Stimulated activated CD4-positive, alpha-beta T cell treated with anti-CD3 and anti-CD28 coated beads, Interleukin-2, amount 100 ng/mL, for 4 hours (primary cell): ENCODE measurements around the gene CPXM2.

Experiments
- DNase-seq: peaks from one replicate; pipeline ENCODE4 v3.0.0-alpha.2; 2020; ENCODE audit warnings: low read depth

Gene CPXM2

DNA sequence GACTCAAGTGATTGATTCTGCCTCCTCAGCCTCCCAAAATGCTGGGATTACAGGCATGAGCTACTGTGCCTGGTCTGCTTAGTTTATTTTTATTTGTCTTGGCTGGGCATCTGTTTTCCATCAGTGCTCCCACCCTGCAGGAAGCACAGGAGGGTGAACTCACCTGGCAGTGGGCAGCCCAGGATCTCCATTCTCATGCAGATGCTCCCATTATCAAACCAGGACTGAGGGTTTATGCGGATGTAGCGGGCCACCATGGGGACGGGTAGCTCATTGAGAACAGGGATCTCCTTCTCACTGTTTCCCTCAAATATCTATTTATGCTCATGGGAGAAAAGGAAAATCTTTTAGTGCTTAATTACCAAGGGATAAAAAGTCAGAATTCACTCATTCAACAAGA, 93.8 kb downstream of the CPXM2 start:
- DNase-seq = no peak

DNA sequence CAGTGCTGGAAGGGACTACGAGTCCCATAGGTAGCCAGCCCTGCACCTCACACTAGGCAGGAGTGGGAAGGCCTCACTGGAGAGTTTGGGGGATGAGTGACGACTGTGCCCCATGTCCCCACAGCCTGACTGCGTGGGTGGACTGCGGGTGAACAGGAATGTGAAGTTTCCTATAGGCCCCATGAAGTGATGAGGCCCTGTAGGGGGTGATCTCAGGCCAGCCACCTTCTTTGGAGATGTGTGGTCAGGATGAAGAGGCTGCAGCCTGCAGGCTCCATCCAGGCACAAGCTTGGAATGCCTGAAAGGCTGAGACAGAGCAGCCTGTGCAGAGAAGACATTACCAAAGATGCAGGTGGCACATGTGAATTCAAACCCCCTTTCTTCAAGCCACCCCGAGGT, 94.9 kb downstream of the CPXM2 start:
- no peak for DNase-seq

DNA sequence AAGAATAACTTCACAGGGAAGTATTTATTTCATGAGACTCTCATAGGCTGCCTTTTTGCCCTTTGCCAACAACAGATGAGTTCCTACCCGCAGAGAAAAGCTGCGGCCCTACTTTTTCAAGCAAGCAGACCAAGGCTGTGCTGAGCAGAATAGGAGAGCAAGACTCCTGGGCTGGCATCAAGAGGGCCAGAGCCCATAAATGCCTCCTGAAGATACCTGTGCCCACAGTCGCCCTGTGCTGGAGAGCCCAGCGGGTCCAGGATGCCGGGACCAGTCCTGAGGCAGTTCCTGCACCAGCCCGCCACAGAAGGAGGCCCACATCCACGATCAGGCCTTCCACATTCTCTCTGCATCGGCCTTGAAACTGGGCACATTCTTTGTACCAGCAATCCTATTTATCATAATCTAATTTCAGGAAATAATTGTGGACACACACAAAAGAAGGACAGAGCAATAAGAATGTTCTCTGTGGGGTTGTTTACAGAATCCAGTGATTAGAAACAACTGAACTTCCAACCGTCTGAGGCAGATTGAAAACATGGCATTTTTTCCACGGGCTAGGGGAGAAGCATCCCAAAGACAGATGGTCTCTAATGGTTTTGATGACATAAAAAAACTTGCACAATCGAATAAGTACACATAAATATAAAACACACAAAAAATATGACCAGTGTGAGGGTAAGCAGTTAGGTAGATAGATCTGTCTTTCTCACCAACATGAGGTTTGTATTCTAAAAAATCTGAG, 95.6 kb downstream of the CPXM2 start:
- no peak for DNase-seq

DNA sequence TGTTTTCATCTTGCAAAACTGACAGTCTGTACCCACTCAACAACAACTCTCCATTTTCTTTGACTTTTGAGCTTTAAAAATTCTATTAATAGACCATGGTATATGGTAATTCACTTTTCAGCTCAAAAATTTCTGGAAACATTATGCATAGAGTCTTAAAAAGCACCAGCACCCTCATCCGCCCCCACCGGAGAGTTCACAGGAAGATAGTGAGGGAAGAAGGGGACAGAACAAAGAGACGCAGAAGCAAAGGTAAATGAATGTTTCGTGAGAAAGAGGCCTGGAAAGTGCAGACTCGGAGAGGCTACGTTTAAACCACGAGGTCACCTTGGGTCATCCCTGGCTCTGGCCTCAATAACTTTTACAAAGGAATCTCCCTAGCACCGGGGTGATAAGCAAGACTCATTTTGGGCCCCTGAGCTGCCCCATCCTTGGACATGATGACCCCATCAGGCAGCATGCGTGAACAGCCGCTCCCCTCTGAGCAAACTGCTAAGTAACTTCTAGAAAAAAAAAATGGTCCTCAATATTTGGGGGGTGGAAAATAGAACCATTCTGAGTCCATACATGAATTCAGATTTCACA, 96.3 kb downstream of the CPXM2 start:
- DNase-seq = no peak

DNA sequence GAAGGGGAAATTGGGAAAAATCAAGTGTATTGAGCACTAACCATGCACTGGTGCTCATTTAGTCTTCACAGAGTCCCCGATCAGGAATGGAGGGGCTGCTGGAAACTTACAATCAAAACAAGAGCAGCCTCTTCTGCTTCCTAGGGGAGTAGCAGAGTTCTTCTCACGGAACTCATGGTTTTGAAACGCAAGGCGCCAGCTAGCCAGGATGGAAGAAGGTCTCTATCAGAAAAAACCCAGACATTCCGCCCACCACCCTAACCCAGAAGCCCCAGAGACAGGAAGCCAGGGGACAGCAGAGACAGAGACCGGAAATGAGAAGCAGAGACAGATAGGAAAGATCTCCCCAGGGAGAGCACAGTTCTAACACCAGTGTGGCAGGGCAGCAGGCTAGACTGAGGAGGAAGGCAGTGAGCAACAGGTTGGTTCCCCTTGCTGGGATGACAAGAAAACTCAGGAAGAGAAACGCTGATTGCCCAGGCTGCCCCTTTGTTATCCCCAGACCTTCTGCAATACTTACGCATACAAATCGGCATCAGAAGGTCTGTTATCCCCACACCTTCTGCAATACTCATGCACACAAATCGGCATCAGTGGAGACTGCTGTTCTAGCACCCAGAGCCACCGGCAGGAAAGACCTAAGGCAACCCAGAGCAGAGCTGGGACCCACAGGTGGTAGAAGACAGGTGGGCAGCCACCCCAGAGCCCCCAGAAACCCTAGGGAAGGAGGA, 99.2 kb downstream of the CPXM2 start:
- DNase-seq = no peak

DNA sequence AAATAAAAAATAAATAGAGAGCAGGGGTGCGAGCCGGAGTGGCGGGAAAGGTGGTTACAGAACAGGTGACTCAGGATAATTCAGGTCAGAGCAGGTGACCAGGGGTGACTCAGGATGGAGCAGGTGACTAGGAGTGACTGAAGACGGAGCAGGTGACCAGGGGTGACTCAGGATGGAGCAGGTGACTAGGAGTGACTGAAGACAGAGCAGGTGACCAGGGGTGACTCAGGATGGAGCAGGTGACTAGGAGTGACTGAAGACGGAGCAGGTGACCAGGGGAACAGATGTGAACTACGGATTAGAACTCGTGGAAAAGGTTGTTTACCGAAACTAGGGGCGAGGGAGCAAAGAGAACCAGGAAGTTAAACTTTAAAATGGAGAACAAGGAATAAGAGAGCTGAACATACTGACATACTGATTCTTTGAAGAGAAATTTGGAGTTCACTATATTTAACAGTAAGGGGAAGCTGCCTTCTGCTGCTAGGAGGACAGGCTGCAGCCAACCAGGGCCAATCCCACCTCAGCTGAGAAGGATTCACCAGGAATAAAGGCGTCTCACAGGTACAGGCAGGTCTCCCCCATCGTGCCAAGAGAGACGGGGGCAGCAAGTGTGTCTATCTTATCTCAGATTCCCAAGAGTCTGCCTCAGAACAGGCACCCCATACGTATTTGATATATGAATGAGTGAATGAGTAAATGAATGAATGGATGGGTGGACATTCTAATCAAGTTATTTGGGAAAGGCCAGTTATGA, 101.3 kb downstream of the CPXM2 start:
- DNase-seq = no peak

- DNase-seq = no peak
These were observed 102.6 kb downstream of the CPXM2 start for GRCh38 chr10:123788981-123789380.

- no peak for DNase-seq
These were observed 104.0 kb downstream of the CPXM2 start for GRCh38 chr10:123787566-123787965.

DNA sequence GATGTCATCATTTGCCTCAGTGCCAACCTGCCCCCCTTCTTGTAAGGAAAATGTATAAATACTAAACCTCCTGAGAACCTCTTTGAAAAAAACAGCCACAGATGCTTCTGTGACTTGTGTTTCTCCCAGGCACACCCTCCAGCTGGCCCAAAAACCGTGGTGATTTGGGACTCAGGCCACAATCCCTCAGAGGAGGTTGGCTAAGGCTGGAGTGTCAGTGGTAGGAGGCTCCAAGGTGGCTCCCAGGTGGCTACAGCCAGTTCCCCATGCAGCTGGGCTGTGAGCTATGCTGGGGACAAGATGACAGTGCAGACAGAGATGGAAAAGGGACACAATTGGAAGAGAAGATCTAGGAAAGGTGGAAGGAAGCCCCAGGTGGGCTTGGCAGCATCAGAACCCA, 104.7 kb downstream of the CPXM2 start:
- no peak for DNase-seq

DNA sequence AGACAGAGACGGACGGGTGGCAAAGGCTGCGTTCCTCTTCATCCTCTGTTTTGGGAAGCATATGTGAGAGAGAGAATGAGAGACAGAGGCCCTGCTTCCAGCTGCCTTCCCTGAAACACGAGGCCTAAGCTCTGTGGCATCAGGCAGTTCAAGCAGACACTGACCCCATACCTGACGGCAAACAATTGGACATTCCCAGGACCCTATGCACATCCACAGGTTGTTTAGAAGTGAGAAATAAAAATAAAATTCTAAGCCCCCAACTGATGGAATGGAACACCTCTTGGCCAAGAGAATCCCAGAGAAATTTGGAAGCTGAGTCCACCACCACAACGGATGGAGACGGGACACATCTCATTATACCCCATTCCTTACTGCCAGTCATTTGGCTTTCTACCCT, 105.3 kb downstream of the CPXM2 start:
- DNase-seq = no peak

- DNase-seq = no peak
These were observed 107.0 kb downstream of the CPXM2 start for GRCh38 chr10:123784646-123785045.

DNA sequence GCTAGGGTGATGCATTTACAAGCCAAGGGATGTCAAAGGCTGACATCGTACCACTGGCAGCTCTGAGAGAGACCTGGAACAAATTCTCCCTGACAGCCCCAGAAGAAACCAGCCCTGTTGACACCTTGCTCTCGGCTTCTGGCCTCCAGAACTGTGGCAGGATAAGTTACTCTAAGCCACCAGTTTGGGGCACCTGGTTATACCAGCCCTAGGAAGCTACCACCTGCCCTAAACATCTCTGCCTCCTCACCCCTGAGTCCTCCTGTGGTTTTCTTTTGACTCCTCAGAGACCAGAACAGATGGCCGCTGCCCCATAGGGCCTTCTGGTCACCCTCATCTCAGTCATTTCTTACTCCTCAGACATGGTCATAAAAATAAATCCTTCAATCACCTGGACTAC, 107.4 kb downstream of the CPXM2 start:
- DNase-seq = no peak

- DNase-seq = no peak
These were observed 108.3 kb downstream of the CPXM2 start for GRCh38 chr10:123783296-123783695.

DNA sequence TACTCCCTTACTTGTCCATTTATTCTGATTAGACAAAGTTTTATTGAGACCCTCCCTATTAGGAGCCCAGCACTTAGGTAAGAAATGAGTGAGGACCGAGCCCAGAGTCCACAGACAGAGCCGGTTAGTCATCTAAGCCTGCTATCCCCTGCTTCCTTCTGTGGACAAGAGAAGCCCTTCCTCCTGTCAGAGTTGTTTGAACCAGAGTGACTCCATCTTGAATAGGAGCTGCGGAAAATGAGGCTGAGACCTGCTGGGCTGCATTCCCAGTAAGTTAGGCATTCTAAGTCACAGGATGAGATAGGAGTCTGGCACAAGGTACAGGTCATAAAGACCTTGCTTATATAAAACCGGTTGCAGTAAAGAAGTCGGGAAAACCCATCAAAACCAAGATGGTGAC, 109.1 kb downstream of the CPXM2 start:
- no peak for DNase-seq

- no peak for DNase-seq
These were observed 109.6 kb downstream of the CPXM2 start for GRCh38 chr10:123781956-123782500.

DNA sequence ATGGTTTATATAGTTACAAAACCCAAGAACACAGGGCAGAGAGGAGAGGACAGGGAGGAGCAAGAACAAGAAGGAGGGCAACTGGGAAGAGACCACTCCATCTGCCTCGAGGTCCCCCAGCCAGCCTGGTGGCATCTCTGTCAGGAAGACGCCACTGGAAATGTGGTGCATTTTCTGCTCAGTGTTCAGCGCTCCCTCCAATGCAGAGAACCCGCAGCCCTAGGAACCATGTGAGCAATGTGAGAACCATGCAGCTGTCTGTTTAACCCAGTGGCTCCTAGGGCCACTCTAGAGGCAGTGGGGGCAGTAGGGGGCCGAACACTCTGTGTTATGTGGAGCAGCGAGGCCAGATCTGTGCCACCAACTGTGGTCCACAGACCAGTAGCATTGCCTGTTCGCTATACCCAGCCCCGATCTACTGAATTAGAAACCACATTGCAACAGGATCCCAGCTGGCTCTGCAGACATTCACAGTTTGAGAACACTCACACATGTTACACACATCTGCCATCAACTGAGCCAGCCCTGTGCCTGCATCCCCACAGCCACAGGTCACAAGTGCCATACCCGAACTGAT, 110.2 kb downstream of the CPXM2 start:
- no peak for DNase-seq

- no peak for DNase-seq
These were observed 112.7 kb downstream of the CPXM2 start for GRCh38 chr10:123778719-123779517.

DNA sequence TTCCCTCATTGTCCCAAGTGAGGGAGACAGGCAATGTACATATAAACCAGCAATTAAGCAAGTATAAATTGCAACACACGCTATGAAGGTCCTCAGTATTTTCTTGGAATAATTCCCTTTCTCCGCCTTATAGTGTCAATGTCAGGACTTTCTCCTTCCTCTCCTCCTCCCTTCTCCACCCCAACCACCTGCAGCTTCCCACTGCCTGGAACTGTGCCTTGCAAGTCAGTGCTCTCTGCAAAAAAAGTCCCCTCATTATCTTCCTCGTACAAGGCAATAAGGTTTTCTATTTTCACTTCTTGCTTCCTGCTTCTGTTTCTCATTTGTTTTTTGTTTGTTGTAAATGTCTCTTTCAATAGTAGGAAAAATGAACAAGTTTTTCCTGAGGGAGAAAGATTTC, 113.7 kb downstream of the CPXM2 start:
- DNase-seq = no peak

DNA sequence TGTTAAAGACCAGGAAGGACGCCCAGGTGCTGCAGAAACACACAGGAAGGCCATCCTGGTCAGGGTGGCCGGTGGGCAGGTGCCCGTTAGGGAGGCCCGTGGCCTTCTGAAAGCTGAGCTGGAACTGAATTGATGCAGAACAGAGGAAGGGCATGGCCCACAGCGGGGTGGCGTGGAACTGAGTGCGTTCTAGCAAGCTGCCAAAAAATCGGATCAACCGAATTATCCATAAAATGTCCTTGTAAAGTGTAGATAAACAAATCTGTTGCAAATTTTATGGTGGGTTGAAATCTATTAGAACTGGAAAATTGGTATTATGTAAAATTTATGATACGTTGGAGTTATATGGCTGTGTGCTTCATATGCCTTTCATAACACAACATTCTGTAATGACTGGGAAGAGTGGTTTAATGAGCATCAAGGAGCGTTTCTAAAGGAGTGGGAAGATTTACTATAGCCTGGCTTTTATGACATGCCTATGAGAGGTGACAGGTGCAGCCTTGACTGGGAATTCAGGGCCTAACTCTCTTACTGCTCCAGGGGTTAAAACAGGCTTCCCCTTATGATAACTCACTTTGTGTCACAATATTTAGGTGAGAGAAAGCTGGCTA, 117.4 kb downstream of the CPXM2 start:
- no peak for DNase-seq

- no peak for DNase-seq
These were observed 118.7 kb downstream of the CPXM2 start for GRCh38 chr10:123772645-123773508.
